ENCODE data around the gene HSD17B7.
A peak's percentile ranks its signal among the peaks of the same experiment; 100 is the strongest.
"Not testable (repeated sequence)": the region's sequence is repeated elsewhere in the genome, so short reads cannot be mapped to it uniquely, and the experiment has no call there.

GRCh38 chr1:162790303-162790984 is at the start of gene HSD17B7:
- TF ChIP-seq CTCF (IDR thresholded peaks at IDR 0.05; ENCODE audit: control extremely low read depth in 1 of 3, insufficient read depth in 1 of 3, low read depth in 1 of 3, low read length in 3 of 3); EP300 (IDR thresholded peaks at IDR 0.05; ENCODE audit: borderline replicate concordance in 1 of 2, low read depth in 2 of 2, low read length in 2 of 2); MAX (IDR thresholded peaks at IDR 0.05); E2F6 (IDR thresholded peaks at IDR 0.05); SAP30 (IDR thresholded peaks at IDR 0.05; ENCODE audit: insufficient read depth, insufficient replicate concordance, low read length); POLR2A (IDR thresholded peaks at IDR 0.05; ENCODE audit: control extremely low read depth in 1 of 2, low read depth in 2 of 2, low read length in 2 of 2); SP1 (IDR thresholded peaks at IDR 0.05; ENCODE audit: low read depth, low read length); GABPA (IDR thresholded peaks at IDR 0.05; ENCODE audit: borderline replicate concordance, insufficient read depth, low read length); SUZ12 (IDR thresholded peaks at IDR 0.05; ENCODE audit: low read length); NRF1 (IDR thresholded peaks at IDR 0.05; ENCODE audit: low read depth, low read length); ATF3 (IDR thresholded peaks at IDR 0.05; ENCODE audit: insufficient read depth, low read depth, low read length); EZH2 (IDR thresholded peaks at IDR 0.05; ENCODE audit: low read depth, low read length, severe bottlenecking): not testable (repeated sequence)
- peak; percentile 39; the same call in 1 of the 2 replicates for TF ChIP-seq CREB1 (IDR thresholded peaks at IDR 0.05)
